Endothelial cell of umbilical vein (primary cell): ENCODE results near the gene YAP1. TPM values are rescaled to one million over a fixed set of nuclear protein-coding genes. Genes with fewer than 3 reads are reported as not detected.

Experiments used
- BruUV-seq: library from RNA; stranded (reverse); fragments of 400-500 nt; replicated peaks from 2 replicates; lab custom pipeline; 2021; lab: Mats Ljungman, UMichigan
- CTCF ChIA-PET: fragments of 300-600, 350-600 bp; sonication (Branson Sonifier 250); formaldehyde crosslinking; loops from one replicate; lab custom pipeline; 2021; ENCODE audit warnings: antibody characterized with exemption, inconsistent platforms; lab: Charles Lee
- POLR2A ChIA-PET: fragments of 300-600, 350-600 bp; sonication (Branson Sonifier 250); formaldehyde crosslinking; loops from one replicate; lab custom pipeline; 2021; ENCODE audit warnings: antibody characterized with exemption, inconsistent platforms; lab: Charles Lee
- DNase-seq: peaks from one replicate; pipeline ENCODE4 v3.0.0-alpha.2; 2011; ENCODE audit warnings: low read depth, low spot score
- FAIRE-seq: peaks from 2 replicates; lab custom pipeline; 2011; peaks lifted over from hg19 to GRCh38; lab: Jason Lieb, UNC
- H2AFZ ChIP-seq: 2 replicates; pipeline ENCODE4 v1.6.0; 2012; ENCODE audit warnings: low read depth, low read length, control low read depth, inconsistent platforms
- H3K27ac ChIP-seq: 2 replicates; pipeline ENCODE4 v1.5.1; 2011; ENCODE audit warnings: low read depth, mild to moderate bottlenecking, control low read depth, low read length, moderate library complexity; ENCODE audit not compliant: insufficient read depth
- H3K27me3 ChIP-seq, 2 experiments: 2 replicates each; pipeline versions ENCODE4 v1.6.0 to v1.6.1; 2011; ENCODE audit warnings: low read length in 2 of 2, mixed read lengths in 1 of 2; ENCODE audit not compliant: control insufficient read depth in 2 of 2, insufficient read depth in 2 of 2
- H3K36me3 ChIP-seq, 2 experiments: 2 replicates in 1 of 2; 3 replicates in 1 of 2; pipeline ENCODE4 v1.5.1; 2011; ENCODE audit warnings: low read length in 2 of 2, mild to moderate bottlenecking in 1 of 2, moderate library complexity in 1 of 2; ENCODE audit not compliant: control insufficient read depth in 2 of 2, insufficient read depth in 2 of 2; ENCODE audit errors: extremely low read depth in 1 of 2
- H3K4me1 ChIP-seq: 3 replicates; pipeline ENCODE4 v1.5.1; 2011; ENCODE audit warnings: mild to moderate bottlenecking, low read length; ENCODE audit not compliant: control insufficient read depth, insufficient read depth; ENCODE audit errors: extremely low read depth
- H3K4me2 ChIP-seq: 2 replicates; pipeline ENCODE4 v1.6.1; 2011; ENCODE audit warnings: low read length, control low read depth, mixed read lengths; ENCODE audit not compliant: insufficient read depth
- H3K4me3 ChIP-seq, 3 experiments: fragments of 200-600 bp in 1 of 3; sonication (generic), shearing (Covaris generic) in 1 of 3; replicated peaks in 1 of 3; 2 replicates each; pipeline ENCODE4 v1.5.1; 2011 to 2016; ENCODE audit warnings: control low read depth in 3 of 3, low read length in 3 of 3, mild to moderate bottlenecking in 2 of 3, inconsistent platforms in 1 of 3, low read depth in 1 of 3, moderate library complexity in 1 of 3; ENCODE audit not compliant: insufficient read depth in 1 of 3
- H3K79me2 ChIP-seq: 2 replicates; pipeline ENCODE4 v1.6.0; 2012; ENCODE audit warnings: low read length, inconsistent platforms; ENCODE audit not compliant: control insufficient read depth, insufficient read depth
- H3K9ac ChIP-seq: replicated peaks from 2 replicates; pipeline ENCODE3; 2011; ENCODE audit warnings: low read length, control low read depth; ENCODE audit not compliant: insufficient read depth; ENCODE audit errors: extremely low read depth
- H3K9me1 ChIP-seq: replicated peaks from 3 replicates; pipeline ENCODE4 v1.6.0; 2011; ENCODE audit warnings: mild to moderate bottlenecking, low read length; ENCODE audit not compliant: control insufficient read depth, insufficient read depth; ENCODE audit errors: extremely low read depth
- H3K9me3 ChIP-seq: replicated peaks from 2 replicates; pipeline ENCODE4 v1.5.1; 2012; ENCODE audit warnings: low read length, inconsistent platforms; ENCODE audit not compliant: control insufficient read depth, insufficient read depth
- H4K20me1 ChIP-seq: replicated peaks from 2 replicates; pipeline ENCODE3; 2011; ENCODE audit warnings: mild to moderate bottlenecking, low read length; ENCODE audit not compliant: control insufficient read depth, insufficient read depth; ENCODE audit errors: extremely low read depth
- CTCF ChIP-seq, 2 donors: IDR thresholded peaks; 1 replicate in 1 of 2; 2 replicates in 1 of 2; pipeline ENCODE4 v1.5.1; 2011; ENCODE audit warnings: low read length in 2 of 2, mild to moderate bottlenecking in 2 of 2, moderate library complexity in 2 of 2, control low read depth in 1 of 2, inconsistent platforms in 1 of 2, low read depth in 1 of 2; ENCODE audit not compliant: insufficient read depth in 1 of 2; ENCODE audit errors: extremely low read depth in 1 of 2
- EZH2 ChIP-seq: IDR thresholded peaks from 2 replicates; pipeline ENCODE4 v1.6.1; 2012; ENCODE audit warnings: borderline replicate concordance, low read depth, mild to moderate bottlenecking, moderate library complexity, low read length, inconsistent platforms; ENCODE audit not compliant: severe bottlenecking
- FOS ChIP-seq: IDR thresholded peaks from 2 replicates; pipeline ENCODE4 v1.6.1; 2011; ENCODE audit warnings: mild to moderate bottlenecking, low read length, moderate library complexity, borderline replicate concordance; ENCODE audit not compliant: insufficient read depth
- GATA2 ChIP-seq: IDR thresholded peaks from 2 replicates; pipeline ENCODE4 v1.7.0; 2011; ENCODE audit warnings: low read depth, mild to moderate bottlenecking, moderate library complexity, mixed read lengths, low read length; ENCODE audit not compliant: insufficient read length, insufficient read depth
- JUN ChIP-seq: IDR thresholded peaks from 2 replicates; pipeline ENCODE4 v1.6.1; 2011; ENCODE audit warnings: borderline replicate concordance, low read depth; ENCODE audit not compliant: insufficient read length, insufficient read depth
- MYC ChIP-seq: IDR thresholded peaks from one replicate; pipeline ENCODE4 v1.6.1; 2011; ENCODE audit warnings: mild to moderate bottlenecking, low read depth, low read length
- POLR2A ChIP-seq: IDR thresholded peaks from 2 replicates; pipeline ENCODE4 v1.6.1; 2012; ENCODE audit warnings: low read depth, mild to moderate bottlenecking, control low read depth, low read length
- dilution Hi-C: fragments of 300-500 bp; cut with MboI; formaldehyde crosslinking; loops from one replicate; pipeline ENCODE4 v1.15.0; 2019; ENCODE audit warnings: low sequenced_read_pairs; ENCODE audit not compliant: extremely low pct_ligation_motif_present
- intact Hi-C: fragments of 100-400 bp; cut with micrococcal nuclease; formaldehyde crosslinking; loops from one replicate; pipeline ENCODE4 v1.10.0; 2022
- polyA plus RNA-seq, 4 experiments: library from polyadenylated mRNA; depleted of rRNA in 3 of 4; stranded (reverse) in 3 of 4; unstranded in 1 of 4; fragments of >200 nt; gene quantifications; 2 replicates each; pipeline versions ENCODE4 v1.2.1 to v1.2.3, GENCODE V29; 2011 to 2012; ENCODE audit warnings: missing spikeins in 1 of 4
- total RNA-seq: library from RNA; stranded (reverse); gene quantifications from 2 replicates; pipeline ENCODE4 v1.2.3, GENCODE V29; 2021
- TF ChIP-seq, protein P1 (sequence below): IDR thresholded peaks from 2 replicates; pipeline ENCODE4 v1.6.1; 2011; ENCODE audit not compliant: insufficient read depth, insufficient read length

YAP1 gene
- total and polyA plus RNA-seq, 2 donors (not counting 3 experiments of a cell fraction or from before 2014, with no cell fraction given), result 32.6 to 48.9 TPM

DNA sequence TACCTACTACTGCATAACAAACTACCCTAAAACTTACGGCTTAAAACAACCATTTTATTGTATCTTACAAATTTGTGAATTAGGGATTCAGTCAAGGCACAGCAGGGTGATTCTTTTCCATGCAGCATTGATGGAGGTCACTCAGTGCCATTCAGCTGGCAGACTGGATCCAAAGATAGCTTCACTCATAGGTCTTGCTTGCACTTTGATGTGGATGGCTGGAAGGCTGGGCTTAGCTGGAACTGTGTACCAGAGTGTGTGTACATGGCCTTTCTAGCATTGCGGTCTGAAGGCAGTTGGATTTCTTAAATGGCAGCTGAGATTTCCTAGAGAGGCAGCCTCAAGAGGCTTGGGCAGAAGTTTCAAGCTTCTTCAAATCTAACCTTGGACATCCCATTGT lies 25.0 kb downstream of the YAP1 start:
- Histone ChIP-seq H4K20me1 (peaks cover 5% of the 10 kb centered on the region), H3K4me1 (no peaks in the 10 kb centered on the region), H3K4me2 (no peak overlapping the region), H3K27ac (no peak overlapping the region), H3K79me2 (peaks cover 7% of the 10 kb centered on the region), H3K9ac (no peak overlapping the region), H3K27me3 (no peaks in the 10 kb centered on the region), H3K9me1 (no peaks in the 10 kb centered on the region), H3K4me3 (no peak overlapping the region), H3K9me3 (no peaks in the 10 kb centered on the region), H2AFZ (no peak overlapping the region), H3K36me3 (no peaks in the 10 kb centered on the region)
- DNase-seq (no peak), FAIRE-seq (no peak)
- CTCF ChIA-PET, result interaction anchor here (0.7 kb wide), 1 partner anchor 68 kb away, joined by 4 read pairs; no protein-coding TSS in a partner anchor
- TF ChIP-seq CTCF (IDR thresholded peaks at IDR 0.05; ENCODE audit: extremely low read depth in 1 of 2, insufficient read depth in 1 of 2, low read depth in 1 of 2, low read length in 2 of 2), result no peak
- TF ChIP-seq EZH2, result no peak
- TF ChIP-seq, protein P1, sequence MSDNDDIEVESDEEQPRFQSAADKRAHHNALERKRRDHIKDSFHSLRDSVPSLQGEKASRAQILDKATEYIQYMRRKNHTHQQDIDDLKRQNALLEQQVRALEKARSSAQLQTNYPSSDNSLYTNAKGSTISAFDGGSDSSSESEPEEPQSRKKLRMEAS, result no peak
- no peak for TF ChIP-seq POLR2A
- TF ChIP-seq JUN, result no peak
- dilution Hi-C loops (no loop called here), intact Hi-C loops (no loop called here)
- no TSS peak for BruUV-seq
- POLR2A ChIA-PET, result no interaction called here

GRCh38 chr11:102138223-102138622 lies 28.0 kb downstream of the YAP1 start:
- dilution Hi-C loops (no loop called here), intact Hi-C loops (no loop called here)
- Histone ChIP-seq H3K4me1 (no peaks in the 10 kb centered on the region), H3K4me3 (no peak overlapping the region), H2AFZ (no peak overlapping the region), H3K9me1 (no peaks in the 10 kb centered on the region), H3K27ac (no peak overlapping the region), H3K9me3 (no peaks in the 10 kb centered on the region), H3K4me2 (no peak overlapping the region), H3K79me2 (peaks cover 5% of the 10 kb centered on the region), H4K20me1 (peaks cover 5% of the 10 kb centered on the region), H3K36me3 (no peaks in the 10 kb centered on the region), H3K9ac (no peak overlapping the region), H3K27me3 (no peaks in the 10 kb centered on the region)
- FAIRE-seq (no peak), DNase-seq (no peak)
- BruUV-seq, result no TSS peak
- TF ChIP-seq GATA2 (no peak), FOS (no peak), EZH2 (no peak), MYC (no peak)
- ChIA-PET POLR2A (no interaction called here), CTCF (no interaction called here)
